ENCODE results near the gene CRIP3. TPM values are rescaled to one million over a fixed set of nuclear protein-coding genes. Genes with fewer than 3 reads are reported as not detected.

The CRIP3 gene
- total and polyA plus RNA-seq, 2 of the 13 experiments (the other 11 are each of a cell fraction or from before 2014, with no cell fraction given), result 6.3 to 9.3 TPM

- peak; percentile 69; the same call in 1 of the 2 replicates for TF ChIP-seq ZNF142 (CRISPR knock-in tag; IDR thresholded peaks at IDR 0.05)
- peak; percentile 84 for TF ChIP-seq POGZ (CRISPR knock-in tag; IDR thresholded peaks at IDR 0.05)
- no peak for TF ChIP-seq THAP8 (CRISPR knock-in tag; IDR thresholded peaks at IDR 0.05; ENCODE audit: borderline replicate concordance)
- TF ChIP-seq ZNF292 (CRISPR knock-in tag; IDR thresholded peaks at IDR 0.05; ENCODE audit: borderline replicate concordance, low read depth), result peak; percentile 81; the same call in 1 of the 2 replicates
- 0 out of 2 replicates have a peak, but pooled peaks have one; percentile 30 for TF ChIP-seq SIN3A (IDR thresholded peaks at IDR 0.05; ENCODE audit: borderline replicate concordance, low read depth, low read length)
- 0 out of 2 replicates have a peak, but pooled peaks have one; percentile 66 for TF ChIP-seq ZNF710 (CRISPR knock-in tag; IDR thresholded peaks at IDR 0.05; ENCODE audit: borderline replicate concordance)
- TF ChIP-seq SETDB1 (CRISPR knock-in tag; IDR thresholded peaks at IDR 0.05; ENCODE audit: borderline replicate concordance), result no peak
- TF ChIP-seq PAF1 (CRISPR knock-in tag; IDR thresholded peaks at IDR 0.05), result no peak
- peak; percentile 44; the same call in 1 of the 2 replicates for TF ChIP-seq ZNF788 (CRISPR knock-in tag; IDR thresholded peaks at IDR 0.05; ENCODE audit: borderline replicate concordance)
- TF ChIP-seq CBX2 (IDR thresholded peaks at IDR 0.05; ENCODE audit: low read depth, low read length), result no peak
- no peak for TF ChIP-seq CBX2 (CRISPR knock-in tag; IDR thresholded peaks at IDR 0.05; ENCODE audit: low read depth)
- no peak for TF ChIP-seq ZNF33B (CRISPR knock-in tag; IDR thresholded peaks at IDR 0.05)
- TF ChIP-seq PHF20 (CRISPR knock-in tag; IDR thresholded peaks at IDR 0.05), result no peak; the same call in 1 of the 2 replicates
- TF ChIP-seq LCORL (IDR thresholded peaks at IDR 0.05), result no peak
- TF ChIP-seq LCORL (CRISPR knock-in tag; IDR thresholded peaks at IDR 0.05), result peak; percentile 89
- TF ChIP-seq XRCC5 (optimal IDR thresholded peaks at IDR 0.05; ENCODE audit: low read length), result peak; percentile 51
- TF ChIP-seq TAF15 (IDR thresholded peaks at IDR 0.05; ENCODE audit: low read depth, low read length, poor library complexity, severe bottlenecking), result no peak
- TF ChIP-seq CCDC6 (CRISPR knock-in tag; IDR thresholded peaks at IDR 0.05), result no peak
- no peak for TF ChIP-seq ZNF75D (CRISPR knock-in tag; IDR thresholded peaks at IDR 0.05; ENCODE audit: borderline replicate concordance)
- TF ChIP-seq ZFP1 (CRISPR knock-in tag; IDR thresholded peaks at IDR 0.05), result 0 out of 2 replicates have a peak, but pooled peaks have one; percentile 51
- peak; percentile 87; the same call in 1 of the 2 replicates for TF ChIP-seq YEATS4 (CRISPR knock-in tag; IDR thresholded peaks at IDR 0.05; ENCODE audit: borderline replicate concordance)
Observed at GRCh38 chr6:43290905-43291355, 17.7 kb downstream of the CRIP3 start (continued).
